HG03469 (cell line): ENCODE data around the gene MRGPRD.

Experiments
- ATAC-seq: cut with Tn5 transposase; IDR thresholded peaks from one replicate; pipeline ENCODE4 v1.9.1; 2021; ENCODE audit warnings: mild to moderate bottlenecking, moderate library complexity, moderate number of reproducible peaks; ENCODE audit not compliant: unreplicated experiment

MRGPRD gene

DNA sequence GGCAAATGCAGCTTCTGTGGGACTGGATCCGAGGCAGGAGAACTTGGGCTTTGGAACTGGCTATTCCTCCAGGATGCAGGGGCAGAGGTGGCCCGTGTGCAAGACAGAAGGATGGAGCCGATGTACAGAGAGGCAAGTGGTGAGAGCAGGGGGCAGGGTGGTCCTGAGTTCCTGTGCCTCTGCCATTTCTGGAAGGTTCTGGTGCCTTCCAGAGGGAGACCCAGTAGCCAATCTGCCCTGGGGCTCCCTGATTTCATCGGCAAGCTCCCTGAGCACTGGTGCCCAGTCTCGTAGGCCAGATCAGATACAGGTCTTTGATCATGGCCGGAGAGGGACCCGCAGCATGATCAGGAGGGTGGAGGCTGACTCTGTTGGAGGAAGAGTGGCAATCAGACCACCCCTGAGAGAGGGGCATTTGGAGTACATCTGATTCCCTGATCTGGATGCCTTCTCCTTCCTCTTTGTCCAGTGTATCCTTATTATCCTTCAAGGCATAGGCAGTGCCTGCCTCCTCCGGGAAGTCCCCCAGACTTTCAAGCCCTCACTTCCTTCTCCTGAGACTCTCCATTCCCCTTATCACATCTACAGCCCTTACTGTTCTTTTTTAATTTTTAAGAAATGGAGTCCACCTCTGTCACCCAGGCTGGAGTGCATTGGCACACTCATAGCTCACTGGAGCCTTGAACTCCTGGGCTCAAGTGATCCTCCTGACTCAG is 9.7 kb downstream of the MRGPRD start:
- ATAC-seq = no peak

DNA sequence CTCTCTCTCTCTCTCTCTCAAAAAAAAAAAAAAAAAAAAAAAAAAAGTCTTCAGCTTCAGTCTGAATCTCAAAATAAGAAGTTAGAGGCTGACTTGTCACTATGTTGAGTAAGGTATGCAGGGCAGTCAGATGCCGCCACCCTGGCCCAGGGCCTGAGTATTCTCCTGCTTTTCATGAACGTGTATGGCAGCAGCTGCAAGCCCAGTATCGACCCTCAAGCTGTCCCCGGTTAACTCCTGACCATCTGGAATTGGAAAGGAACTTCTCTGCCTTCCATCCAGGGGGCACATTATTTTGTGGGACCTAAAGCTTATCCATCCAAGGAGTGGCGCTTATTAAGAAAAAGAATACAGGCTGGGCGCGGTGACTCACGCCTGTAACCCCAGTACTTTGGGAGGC is 11.4 kb downstream of the MRGPRD start:
- ATAC-seq = no peak

DNA sequence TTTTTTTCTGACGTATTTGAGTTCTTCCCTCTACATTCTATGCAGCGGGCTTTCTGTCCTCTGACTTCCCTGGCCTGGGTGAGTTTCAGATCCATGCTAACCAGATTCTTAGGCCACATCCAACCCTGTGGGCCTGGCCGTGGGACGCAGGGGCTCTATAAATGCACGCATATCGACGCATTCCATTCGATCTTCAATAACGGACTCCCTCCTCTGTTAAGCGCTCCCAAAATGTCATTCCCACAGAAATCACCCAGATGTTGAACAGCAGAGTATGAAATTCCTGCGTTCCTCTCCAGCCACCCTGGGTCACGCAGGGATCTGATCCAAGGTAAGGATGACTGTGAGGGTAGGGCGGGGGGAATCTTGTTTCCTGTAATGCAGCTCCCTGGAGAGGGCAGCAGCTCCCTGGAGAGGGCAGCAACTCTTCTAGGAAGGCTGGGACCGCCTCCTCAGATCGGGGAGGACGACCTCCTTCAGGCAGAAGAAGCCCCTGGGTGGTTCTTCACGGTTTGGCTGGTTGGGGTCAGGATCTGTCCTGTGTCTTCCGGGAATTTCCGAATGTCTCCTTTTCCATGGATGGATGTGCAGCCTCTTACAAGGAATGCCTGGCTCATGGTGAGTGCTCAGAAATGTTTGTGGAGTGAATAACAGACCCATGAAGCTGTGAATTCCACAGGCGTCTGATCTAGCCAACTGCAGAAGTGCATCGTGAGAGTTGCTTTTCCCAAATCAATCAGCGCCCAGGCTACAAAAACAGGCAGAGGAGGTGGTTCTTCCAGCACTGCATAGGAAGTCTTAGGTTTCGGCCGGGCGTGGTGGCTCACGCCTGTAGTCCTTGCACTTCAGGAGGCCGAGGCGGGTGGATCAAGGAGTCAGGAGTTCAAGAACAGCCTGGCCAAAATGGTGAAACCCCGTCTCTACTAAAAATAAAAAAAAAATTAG is 12.2 kb downstream of the MRGPRD start:
- no peak for ATAC-seq

DNA sequence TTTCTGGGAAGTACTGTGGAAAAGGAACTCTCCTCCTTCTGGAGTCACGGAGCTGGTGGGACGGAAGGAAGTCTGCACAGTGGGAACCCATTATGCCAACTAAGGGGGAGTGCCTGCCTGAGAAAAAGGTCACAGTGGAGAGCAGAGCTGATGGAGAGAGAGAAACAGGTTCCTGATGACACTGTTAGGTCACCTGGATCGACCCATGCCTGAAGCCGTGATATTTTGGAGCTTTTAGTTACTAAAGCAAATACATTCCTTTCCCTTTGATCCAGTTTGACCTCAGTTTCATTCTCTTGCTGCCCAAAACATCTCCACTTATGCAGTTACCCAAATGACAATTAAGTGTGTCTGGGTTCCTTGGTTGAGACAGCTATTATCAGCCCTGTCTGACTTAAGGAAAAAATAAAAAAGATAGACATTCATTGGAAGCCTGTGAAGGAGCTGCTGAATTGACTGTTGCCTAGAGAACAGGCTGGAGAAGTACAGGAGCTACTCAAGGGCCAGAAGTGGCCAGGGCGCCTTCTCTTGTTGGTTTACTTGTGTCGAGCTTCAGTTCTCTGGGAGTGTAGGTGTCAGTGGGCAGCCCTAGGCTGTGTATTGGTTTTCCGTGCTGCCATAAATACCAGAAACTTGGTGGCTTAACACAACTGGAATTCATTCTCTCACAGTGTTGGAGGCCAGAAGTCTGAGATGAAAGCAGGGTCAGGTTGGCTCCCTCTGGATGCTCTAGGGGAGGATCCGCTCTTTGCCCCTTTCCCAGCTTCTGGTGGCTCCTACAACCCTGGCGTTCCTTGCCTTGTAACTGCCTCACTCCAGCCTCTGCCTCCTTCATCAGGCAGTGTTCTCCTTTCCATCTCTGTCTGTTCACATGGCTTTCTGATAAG is 13.6 kb downstream of the MRGPRD start:
- ATAC-seq = no peak

DNA sequence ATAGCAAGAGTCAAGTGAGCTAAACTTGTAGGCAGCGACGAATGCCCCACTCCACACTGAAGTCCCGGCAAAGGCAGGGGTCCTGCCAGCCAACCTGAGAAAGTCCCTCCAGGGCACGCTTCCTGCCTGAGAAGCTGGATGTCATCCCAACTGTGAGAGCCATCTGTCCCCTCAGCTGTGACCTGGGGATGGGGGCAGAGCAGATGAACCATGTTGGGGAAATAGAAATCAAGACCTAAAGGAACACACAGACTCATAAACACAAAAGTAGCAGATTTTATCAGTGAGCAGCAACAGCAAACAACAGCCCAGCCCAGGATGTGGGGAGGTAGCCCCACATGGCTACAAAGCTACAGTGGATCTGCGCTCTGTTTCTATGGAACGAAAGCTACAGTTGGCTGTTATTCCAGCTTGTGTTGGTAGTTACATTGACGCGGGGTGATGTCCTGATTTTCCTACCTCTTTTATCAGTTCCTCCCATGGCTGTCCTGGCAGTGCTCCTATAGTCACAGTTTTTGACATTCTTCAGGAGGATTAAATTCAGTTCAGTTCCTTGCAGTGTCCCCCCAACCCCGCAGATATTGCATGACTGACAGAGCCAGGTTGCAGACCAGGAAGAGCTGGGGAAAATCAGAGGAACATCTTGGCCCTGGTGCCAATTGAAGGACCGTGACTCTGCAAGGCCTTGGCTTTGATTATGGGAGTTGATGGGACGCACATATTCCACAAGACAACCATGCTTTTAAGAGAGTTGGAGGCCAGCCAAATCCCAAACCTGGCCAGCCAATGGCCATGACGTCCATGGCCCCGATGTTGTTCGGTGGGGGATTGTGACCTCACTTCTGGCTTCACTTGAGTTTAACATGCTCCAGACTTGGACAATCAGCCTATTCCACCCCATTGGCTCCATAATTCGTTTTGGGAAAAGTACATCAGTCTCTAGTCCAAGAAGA is 14.6 kb downstream of the MRGPRD start:
- no peak for ATAC-seq

DNA sequence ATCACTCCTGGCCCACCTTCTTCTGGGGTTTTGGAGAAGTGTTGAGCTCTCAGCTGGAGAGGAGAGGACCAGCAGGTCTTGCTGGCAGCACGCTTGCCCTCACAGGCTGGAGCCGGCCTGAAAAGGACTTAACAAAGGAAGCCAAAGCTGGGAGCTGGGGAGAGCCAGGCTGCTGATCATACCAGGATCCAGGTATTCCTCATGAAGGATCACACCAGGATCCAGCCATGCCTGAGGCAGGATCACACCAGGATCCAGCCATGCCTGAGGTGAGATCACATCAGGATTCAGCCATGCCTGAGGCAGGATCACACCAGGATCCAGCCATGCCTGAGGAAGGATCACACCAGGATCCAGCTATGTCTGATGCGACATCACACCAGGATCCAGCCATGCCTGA is 17.0 kb downstream of the MRGPRD start:
- no peak for ATAC-seq

DNA sequence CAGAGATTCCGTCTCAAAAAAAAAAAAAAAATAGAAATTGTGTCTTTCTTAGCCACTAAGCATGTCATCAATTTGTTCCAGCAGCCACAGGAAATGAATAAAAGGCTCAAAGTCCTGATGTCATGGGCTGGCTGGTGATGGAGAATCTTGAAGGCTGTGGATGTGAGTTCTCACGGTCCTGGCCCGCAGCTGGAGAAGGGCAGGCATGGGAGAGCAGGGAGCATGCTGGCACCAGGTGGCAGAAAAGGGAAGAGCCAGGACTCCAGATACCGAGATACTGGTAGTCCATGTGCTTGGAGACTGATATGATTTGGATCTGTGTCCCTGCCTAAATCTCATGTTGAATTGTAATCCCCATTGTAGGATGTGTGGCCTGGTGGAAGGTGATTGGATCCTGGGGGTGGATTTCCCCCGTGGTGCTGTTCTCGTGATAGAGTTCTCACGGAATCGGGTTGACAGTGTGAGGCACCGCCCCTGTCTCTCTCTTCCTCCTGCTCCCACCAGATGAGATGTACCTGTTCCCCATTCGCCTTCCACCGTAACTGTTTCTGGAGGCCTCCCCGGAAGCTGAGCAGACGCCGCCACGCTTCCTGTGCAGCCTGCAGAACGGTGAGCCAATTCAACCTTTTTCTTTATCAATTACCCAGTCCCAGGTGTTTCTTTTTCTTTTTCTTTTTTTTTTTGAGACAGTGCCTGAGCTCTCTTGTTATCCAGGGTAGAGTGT is 18.1 kb downstream of the MRGPRD start:
- no peak for ATAC-seq

DNA sequence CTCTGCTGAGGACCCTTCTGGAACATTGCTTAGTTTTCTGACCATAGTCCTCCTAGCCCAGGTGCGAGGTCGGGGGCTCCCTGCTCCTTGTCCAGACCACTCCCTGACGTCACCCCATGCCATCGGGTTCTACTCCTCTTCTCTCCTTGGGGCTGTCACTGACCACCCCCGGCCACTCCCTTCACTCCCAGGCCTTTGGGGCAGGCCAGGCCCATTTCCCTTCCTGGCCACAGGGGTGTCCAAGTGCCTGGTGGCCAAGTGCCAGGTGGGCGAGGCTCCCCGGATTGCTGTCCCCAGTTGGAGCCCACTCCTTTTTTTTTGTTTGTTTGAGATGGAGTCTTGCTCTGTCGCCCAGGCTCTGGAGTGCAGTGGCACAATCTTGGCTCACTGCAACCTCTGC is 19.5 kb downstream of the MRGPRD start:
- no peak for ATAC-seq

DNA sequence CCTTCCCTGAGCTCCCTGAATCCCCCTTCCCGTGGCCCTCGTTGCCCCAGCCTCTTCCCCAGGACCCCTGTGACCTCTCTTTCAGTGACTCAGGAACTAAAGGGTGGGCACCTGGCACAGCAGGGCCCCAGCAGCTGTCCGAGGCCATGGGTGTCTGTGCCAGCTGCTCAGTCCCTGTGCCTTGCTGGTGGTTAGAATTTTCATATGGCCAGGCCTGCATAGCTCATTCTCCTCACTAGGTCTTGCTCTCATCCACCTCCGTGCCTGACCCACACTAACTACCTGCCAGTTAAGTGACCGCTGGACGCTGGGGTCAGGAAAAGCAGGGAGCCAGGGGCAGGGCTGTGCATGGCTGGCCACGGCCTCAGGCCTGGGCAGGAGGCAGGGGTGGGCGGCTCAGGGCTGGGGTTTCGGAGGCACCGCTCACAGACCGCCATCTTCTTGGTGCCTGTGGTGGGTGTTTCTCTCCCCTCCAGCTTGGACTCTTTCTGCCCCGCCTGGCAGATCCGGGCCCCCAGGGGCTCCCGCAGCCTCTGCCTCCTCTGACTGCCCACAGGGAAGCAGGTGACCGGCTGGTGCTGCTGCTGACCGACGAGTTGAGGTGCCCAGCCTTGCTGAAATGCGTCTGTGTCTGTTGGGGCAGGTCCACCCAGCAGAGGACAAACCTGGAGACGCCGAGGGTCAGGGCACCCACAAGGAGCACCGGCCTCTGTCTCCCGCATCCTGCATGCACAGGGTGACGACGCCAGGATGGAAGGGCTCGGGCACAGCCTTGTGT is 20.3 kb downstream of the MRGPRD start:
- no peak for ATAC-seq

DNA sequence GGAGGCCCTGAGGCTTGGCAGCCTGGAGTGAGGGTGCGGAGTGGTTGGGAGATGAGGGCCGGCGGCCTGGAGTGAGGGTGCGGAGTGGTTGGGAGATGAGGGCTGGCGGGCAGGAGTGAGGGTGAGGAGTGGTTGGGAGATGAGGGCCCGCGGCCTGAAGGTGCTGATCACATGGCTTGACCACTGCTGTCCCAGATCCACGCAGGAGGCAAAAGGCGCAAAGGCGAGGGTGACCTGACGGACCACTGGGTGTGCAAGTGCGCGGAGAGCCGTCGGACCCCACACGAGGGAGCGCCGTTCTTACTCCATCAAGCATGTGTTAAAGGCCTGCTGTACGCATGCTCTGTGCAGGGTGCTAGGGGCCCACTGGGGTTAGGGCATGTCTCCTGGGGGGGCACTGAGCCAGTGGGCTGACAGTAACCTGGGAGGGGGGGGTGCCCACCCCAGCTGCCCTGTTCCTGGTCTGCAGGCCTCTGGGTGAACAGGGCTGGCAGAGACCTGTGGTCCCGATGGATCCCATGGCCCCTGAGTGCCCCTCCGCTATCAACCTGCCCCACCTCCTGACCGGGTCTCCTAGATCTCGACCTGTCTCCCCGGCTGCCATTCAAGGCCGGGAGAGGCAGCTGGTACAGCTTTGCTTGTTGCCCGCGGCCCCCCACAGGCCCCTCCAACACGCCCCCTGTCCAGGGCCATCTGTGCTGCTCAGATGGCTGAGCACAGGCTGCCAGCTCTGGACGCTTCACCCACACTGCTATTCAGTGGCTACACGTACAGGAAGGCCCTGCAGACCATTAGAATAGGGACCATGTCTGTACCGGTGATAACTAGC is 21.1 kb downstream of the MRGPRD start:
- no peak for ATAC-seq

DNA sequence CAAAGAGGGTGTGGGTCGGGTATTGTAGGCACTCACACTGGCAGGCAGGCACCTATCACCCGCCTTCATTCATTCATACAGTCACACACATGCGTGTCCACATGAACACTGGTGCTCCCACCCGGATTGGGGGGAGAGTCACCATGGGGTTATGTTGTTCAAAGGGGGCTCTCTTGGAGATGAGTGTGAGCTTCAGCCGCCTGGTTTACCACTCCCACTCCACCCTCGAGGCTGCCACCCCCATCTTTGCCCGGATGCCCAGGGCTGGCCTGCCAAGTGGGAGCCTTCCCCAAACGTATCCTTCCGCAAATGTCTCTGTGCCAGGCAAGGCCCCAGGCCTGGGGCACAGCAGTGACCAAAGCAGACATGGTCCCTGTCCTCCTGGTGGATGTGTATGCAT is 22.6 kb downstream of the MRGPRD start:
- no peak for ATAC-seq

DNA sequence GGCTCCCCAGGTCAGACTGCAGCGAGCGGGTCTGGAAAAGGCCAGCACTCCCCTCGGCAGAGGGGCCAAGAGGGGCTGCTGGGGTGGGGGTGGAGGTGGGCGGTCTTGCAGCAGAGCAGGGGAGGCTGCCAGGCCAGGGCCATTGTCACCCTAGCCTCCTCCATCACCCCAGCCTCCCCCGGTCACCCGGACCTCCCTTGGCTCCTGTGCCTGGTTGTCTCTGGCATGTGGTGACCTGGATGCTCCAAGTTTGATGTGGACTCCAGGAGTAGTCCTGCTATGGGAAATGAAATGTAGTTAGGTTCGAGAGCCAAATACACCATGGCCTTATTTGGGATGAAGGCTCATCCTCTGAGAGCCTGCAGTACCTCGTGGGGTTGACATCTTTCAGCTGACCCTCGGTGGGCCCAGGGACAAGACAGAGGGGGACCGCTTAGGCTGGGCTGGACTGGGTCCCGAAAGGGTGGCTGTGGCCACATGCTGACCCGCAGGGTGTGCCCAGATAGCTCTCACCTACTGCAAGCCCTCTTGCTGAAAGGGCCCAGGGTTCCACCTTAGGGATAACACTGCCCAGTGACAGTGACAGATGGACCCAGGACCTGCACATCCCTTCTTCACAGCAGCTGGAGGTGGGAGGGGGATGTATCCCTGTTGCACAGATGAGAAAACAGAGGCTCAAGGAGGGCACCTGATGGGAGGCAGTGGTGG is 24.1 kb downstream of the MRGPRD start:
- no peak for ATAC-seq

DNA sequence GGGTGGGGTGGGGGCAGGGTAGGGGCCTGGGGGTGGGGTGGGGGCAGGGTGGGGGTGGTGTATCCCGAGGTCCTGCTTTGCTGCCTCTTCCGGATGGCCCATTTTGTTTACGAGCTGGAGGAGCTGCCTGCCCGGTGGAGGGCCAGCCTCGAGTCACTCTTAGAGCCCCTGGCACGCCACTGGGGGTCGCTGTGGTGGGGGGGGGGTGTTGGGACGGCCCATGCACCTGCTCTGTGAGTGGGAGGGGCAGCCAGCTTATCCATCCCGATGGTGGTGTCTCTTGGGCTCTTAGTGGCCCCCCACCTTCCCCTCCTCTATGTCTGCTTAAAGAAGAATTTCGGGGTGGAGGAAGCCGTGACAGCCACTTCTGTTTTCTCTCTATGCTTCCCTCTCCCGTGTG is 24.6 kb downstream of the MRGPRD start:
- ATAC-seq = no peak

DNA sequence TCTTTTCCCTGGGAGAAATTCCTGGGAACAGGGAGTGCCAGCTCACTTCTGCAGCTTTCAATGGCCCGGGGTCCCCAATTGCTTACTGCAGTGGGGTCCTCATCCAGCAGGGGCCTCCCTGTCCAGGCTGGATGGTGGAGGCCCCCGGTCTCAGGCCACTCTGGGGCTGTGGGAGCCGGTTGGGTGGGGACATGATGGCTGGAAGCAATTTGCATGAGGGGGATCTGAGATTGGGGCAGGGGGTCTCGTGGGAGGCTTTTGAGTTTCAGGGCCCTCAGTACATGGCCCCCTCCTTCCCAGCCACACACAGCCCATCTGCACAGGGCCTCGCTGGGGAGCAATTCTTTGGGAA is 25.2 kb downstream of the MRGPRD start:
- ATAC-seq = no peak

DNA sequence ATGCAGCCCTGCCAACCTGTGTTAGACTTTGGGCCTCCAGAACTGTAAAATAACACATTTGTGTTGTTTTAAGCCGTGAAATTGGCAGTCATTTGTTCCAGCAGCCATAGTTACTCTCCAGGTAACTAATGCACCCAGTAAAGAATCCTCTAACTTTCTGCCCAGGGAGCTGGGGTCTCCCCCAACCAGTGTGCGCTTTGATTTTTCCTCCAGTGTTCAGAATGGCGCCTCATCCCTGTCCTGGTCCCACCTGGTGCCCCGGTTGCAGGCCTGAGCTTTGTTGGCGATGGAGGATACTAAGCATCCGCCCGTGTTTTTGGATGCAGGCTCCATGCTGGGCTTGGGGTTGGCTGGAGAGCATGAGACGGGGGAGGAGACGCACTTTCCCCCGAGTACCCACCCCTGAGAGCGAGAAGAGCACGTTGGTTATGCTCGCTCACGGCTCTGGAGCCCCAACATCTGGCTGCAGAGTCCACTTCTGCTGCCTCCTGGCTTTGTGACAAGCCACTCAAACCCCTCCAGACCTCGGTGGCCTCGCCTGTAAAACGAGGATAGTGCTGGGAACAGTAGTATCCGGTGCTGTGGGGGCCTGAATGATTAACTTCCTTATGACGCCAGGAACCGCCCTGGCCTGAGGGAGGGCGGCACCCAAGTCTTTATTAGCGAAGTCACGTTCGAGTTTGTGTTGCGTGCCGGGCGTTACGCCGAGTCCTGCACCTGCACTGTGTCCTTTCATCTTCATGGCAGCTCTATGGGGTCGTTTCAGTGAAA is 25.8 kb downstream of the MRGPRD start:
- no peak for ATAC-seq

DNA sequence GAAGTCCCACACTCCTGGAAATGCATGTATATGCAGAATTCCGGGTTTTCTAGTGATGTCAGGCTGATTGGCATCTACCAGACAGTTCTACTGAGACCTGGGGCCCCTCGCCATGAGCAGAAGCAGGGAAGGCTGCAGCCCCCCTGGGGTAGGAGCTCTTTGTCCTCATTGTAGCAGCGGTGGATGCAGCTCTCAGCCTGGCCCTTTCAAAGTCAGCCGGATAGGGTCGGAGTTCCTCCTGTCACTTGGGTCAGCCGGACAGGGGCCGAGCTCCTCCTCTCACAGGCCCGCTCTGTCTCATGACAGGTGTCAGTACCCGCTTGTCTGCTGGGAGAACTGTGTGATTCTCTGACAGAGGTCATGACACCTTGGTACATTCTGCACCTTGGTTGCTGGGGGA is 30.0 kb downstream of the MRGPRD start:
- no peak for ATAC-seq

DNA sequence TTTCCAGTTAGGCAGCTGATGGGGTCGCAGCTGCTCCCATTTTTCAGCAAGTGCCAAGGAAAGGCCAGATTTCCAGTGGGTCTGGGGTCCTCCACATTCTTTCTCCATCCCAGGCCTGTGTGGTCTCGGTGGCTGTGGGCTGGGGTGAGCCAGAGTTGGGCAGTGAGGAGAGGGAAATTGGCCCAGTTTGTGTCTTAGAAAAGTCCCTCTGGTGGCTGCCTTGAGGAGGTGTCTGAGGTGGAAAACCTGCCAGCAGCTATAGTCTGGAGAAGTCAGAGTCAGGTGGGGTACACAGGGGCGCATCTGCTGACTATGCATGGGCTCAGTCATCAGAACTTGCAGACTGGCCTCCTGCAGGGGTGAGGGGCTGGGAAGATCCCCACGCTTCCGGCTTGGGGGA is 30.5 kb downstream of the MRGPRD start:
- ATAC-seq = no peak
